GM18867 (cell line): ENCODE measurements around the gene RNF43.
A peak's percentile ranks its signal among the peaks of the same experiment; 100 is the strongest.

ENCODE experiments used
- ATAC-seq: cut with Tn5 transposase; IDR thresholded peaks from one replicate; pipeline ENCODE4 v1.9.1; 2021; ENCODE audit warnings: mild to moderate bottlenecking, moderate library complexity; ENCODE audit not compliant: unreplicated experiment

RNF43 gene

GRCh38 chr17:58417300-58418092 is at the start of gene RNF43:
Gene RNF43 (minus strand): TSS chr17:58417534. CDS start chr17:58415577, 1,957 bp downstream.
- ATAC-seq = peak; percentile 93

- no peak for ATAC-seq
These were observed 38.2 kb upstream of the RNF43 start for GRCh38 chr17:58455491-58455890.

- no peak for ATAC-seq
These were observed 35.4 kb upstream of the RNF43 start for GRCh38 chr17:58452738-58453137.

GRCh38 chr17:58447039-58447975 is 30.0 kb upstream of the RNF43 start:
- no peak for ATAC-seq

- no peak for ATAC-seq
These were observed 28.8 kb upstream of the RNF43 start for GRCh38 chr17:58446086-58446485.

GRCh38 chr17:58436805-58437239 is 19.5 kb upstream of the RNF43 start:
- no peak for ATAC-seq

- no peak for ATAC-seq
These were observed 18.9 kb upstream of the RNF43 start for GRCh38 chr17:58436245-58436644.

- no peak for ATAC-seq
These were observed 15.7 kb upstream of the RNF43 start for GRCh38 chr17:58432806-58433573.

- no peak for ATAC-seq
These were observed 10.5 kb upstream of the RNF43 start for GRCh38 chr17:58427807-58428206.

GRCh38 chr17:58421711-58422110 is 4.4 kb upstream of the RNF43 start:
- ATAC-seq = no peak

- no peak for ATAC-seq
These were observed 3.5 kb upstream of the RNF43 start for GRCh38 chr17:58420827-58421226.

GRCh38 chr17:58416937-58417299 is 416 bp downstream of the RNF43 start:
- no peak for ATAC-seq

GRCh38 chr17:58416396-58416795 is 938 bp downstream of the RNF43 start:
- ATAC-seq = no peak

- ATAC-seq = no peak
These were observed 1.8 kb downstream of the RNF43 start for GRCh38 chr17:58415371-58416055.

- ATAC-seq = no peak
These were observed 2.7 kb downstream of the RNF43 start for GRCh38 chr17:58414596-58414997.

- no peak for ATAC-seq
These were observed 3.6 kb downstream of the RNF43 start for GRCh38 chr17:58413684-58414083.

- no peak for ATAC-seq
These were observed 4.3 kb downstream of the RNF43 start for GRCh38 chr17:58412961-58413586.

- no peak for ATAC-seq
These were observed 5.2 kb downstream of the RNF43 start for GRCh38 chr17:58412064-58412703.

- ATAC-seq = no peak
These were observed 5.9 kb downstream of the RNF43 start for GRCh38 chr17:58411408-58411894.
